Liver (tissue), 9 donors: ENCODE data around the gene BHLHE23. TPM values are rescaled to one million over a fixed set of nuclear protein-coding genes. Genes with fewer than 3 reads are reported as not detected.

ENCODE experiments used
- DNase-seq: peaks from one replicate; pipeline ENCODE4 v3.0.0-alpha.2; 2017; ENCODE audit warnings: low spot score
- H3K27ac ChIP-seq, 2 donors: one replicate each; pipeline ENCODE4 v1.7.0; 2013; ENCODE audit warnings: inconsistent platforms in 2 of 2, low read length in 2 of 2, control low read depth in 1 of 2, low read depth in 1 of 2, mild to moderate bottlenecking in 1 of 2
- H3K27me3 ChIP-seq, 4 donors: one replicate each; pipeline versions ENCODE4 v1.6.1 to v1.7.0; 2013; ENCODE audit warnings: low read length in 3 of 4, inconsistent platforms in 1 of 4, mild to moderate bottlenecking in 1 of 4, moderate library complexity in 1 of 4; ENCODE audit not compliant: control insufficient read depth in 4 of 4, insufficient read depth in 4 of 4
- H3K36me3 ChIP-seq, 4 donors: one replicate each; pipeline versions ENCODE4 v1.6.1 to v1.7.0; 2013; ENCODE audit warnings: low read length in 3 of 4, mild to moderate bottlenecking in 3 of 4, low read depth in 1 of 4, moderate library complexity in 1 of 4; ENCODE audit not compliant: control insufficient read depth in 4 of 4, insufficient read depth in 3 of 4
- H3K4me1 ChIP-seq, 4 donors: one replicate each; pipeline versions ENCODE4 v1.6.1 to v1.7.0; 2013; ENCODE audit warnings: low read length in 3 of 4, mild to moderate bottlenecking in 3 of 4, moderate library complexity in 1 of 4; ENCODE audit not compliant: control insufficient read depth in 4 of 4, insufficient read depth in 4 of 4
- H3K4me3 ChIP-seq, 3 donors: one replicate each; pipeline versions ENCODE4 v1.6.1 to v1.7.0; 2013; ENCODE audit warnings: low read length in 3 of 3, control low read depth in 1 of 3, low read depth in 1 of 3, mild to moderate bottlenecking in 1 of 3
- H3K9ac ChIP-seq, 2 donors: one replicate each; pipeline ENCODE4 v1.7.0; 2013; ENCODE audit warnings: low read length in 2 of 2, mild to moderate bottlenecking in 2 of 2, moderate library complexity in 2 of 2, control low read depth in 1 of 2, low read depth in 1 of 2
- H3K9me3 ChIP-seq, 4 donors: one replicate each; pipeline versions ENCODE4 v1.6.1 to v1.7.0; 2013; ENCODE audit warnings: low read length in 3 of 4; ENCODE audit not compliant: control insufficient read depth in 4 of 4
- EGR1 ChIP-seq, 2 donors: IDR thresholded peaks; 2 replicates each; pipeline ENCODE4 v1.6.1; 2016 to 2018; ENCODE audit warnings: antibody characterized with exemption in 2 of 2, low read depth in 2 of 2
- FOXA1 ChIP-seq: IDR thresholded peaks from 2 replicates; pipeline ENCODE4 v1.6.1; 2016; ENCODE audit warnings: antibody characterized with exemption
- FOXA2 ChIP-seq: IDR thresholded peaks from 2 replicates; pipeline ENCODE4 v1.6.1; 2016; ENCODE audit warnings: antibody characterized with exemption
- GABPA ChIP-seq, 2 donors: IDR thresholded peaks in 1 of 2; conservative IDR thresholded peaks in 1 of 2; 2 replicates each; pipeline ENCODE4 v1.6.1; 2016; ENCODE audit warnings: antibody characterized with exemption in 2 of 2, mild to moderate bottlenecking in 1 of 2, moderate library complexity in 1 of 2
- HNF4G ChIP-seq: IDR thresholded peaks from 2 replicates; pipeline ENCODE4 v1.6.1; 2016; ENCODE audit warnings: antibody characterized with exemption
- NR2F2 ChIP-seq: IDR thresholded peaks from 2 replicates; pipeline ENCODE4 v1.6.1; 2016; ENCODE audit warnings: antibody characterized with exemption
- RAD21 ChIP-seq, 2 donors: IDR thresholded peaks; 2 replicates each; pipeline ENCODE4 v1.6.1; 2016; ENCODE audit warnings: antibody characterized with exemption in 2 of 2, mild to moderate bottlenecking in 2 of 2
- RXRA ChIP-seq, 2 donors: IDR thresholded peaks; 2 replicates each; pipeline ENCODE4 v1.6.1; 2017 to 2018; ENCODE audit warnings: antibody characterized with exemption in 2 of 2, mild to moderate bottlenecking in 1 of 2
- SP1 ChIP-seq: IDR thresholded peaks from 2 replicates; pipeline ENCODE4 v1.6.1; 2018; ENCODE audit warnings: antibody characterized with exemption, mild to moderate bottlenecking
- WGBS: extraction: QIAGEN DNeasy Blood & Tissue Kit; methylation state at CpG from one replicate; pipeline ENCODE4 v1.1.7; 2013; 5-methylcytosine and 5-hydroxymethylcytosine counted together
- polyA plus RNA-seq, 2 donors: library from polyadenylated mRNA; stranded (reverse) in 1 of 2; unstranded in 1 of 2; fragments of 200-250 nt in 1 of 2; fragments of >200 nt in 1 of 2; fragmentation: Nextera tagmentation in 1 of 2; extraction: Ambion mirVana in 1 of 2; gene quantifications; one replicate each; pipeline versions ENCODE4 v1.2.1 to v1.2.3, GENCODE V29; 2013 to 2015
- total RNA-seq, 2 donors: library from RNA; depleted of rRNA; stranded (reverse); fragments of >200 nt; gene quantifications; one replicate each; pipeline ENCODE4 v1.2.3, GENCODE V29; 2014
- TF ChIP-seq, protein P1 (sequence below): IDR thresholded peaks from 2 replicates; pipeline ENCODE4 v1.6.1; 2016; ENCODE audit warnings: antibody characterized with exemption
- TF ChIP-seq, protein P2 (sequence below): fragments of 150-350 bp; IDR thresholded peaks from 2 replicates; pipeline ENCODE4 v1.5.1; 2017; ENCODE audit warnings: improper control_type of control experiment, low read depth, low read length; ENCODE audit not compliant: missing input control
- TF ChIP-seq, protein P3 (sequence below): IDR thresholded peaks from 2 replicates; pipeline ENCODE4 v1.6.1; 2016; ENCODE audit warnings: antibody characterized with exemption
- TF ChIP-seq, protein P4 (sequence below): IDR thresholded peaks from 2 replicates; pipeline ENCODE4 v1.6.1; 2016; ENCODE audit warnings: antibody characterized with exemption, mild to moderate bottlenecking
- TF ChIP-seq, protein P5 (sequence below): IDR thresholded peaks from 2 replicates; pipeline ENCODE4 v1.6.1; 2016; ENCODE audit warnings: antibody characterized with exemption
- donor health status: healthy.
- donor health status: healthy.
- donor health status: healthy.
- donor health status: healthy.
- donor health status: healthy.

BHLHE23 gene
- total and polyA plus RNA-seq, 4 donors, result not detected

DNA sequence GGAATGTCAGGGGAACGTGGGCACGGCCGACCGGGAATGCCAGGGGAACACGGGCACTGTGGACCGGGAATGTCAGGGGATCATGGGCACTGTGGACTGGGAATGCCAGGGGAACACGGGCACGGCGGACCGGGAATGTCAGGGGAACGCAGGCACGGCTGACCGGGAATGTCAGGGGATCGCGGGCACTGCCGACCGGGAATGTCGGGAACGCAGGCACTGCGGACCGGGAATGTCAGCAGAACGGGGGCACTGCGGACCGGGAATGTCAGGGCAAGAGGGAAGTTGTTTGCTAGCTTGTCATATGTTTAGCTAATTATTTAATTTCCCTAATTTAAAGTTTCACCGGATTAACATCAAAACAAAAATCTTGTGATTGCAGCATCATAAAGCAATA, 37.4 kb upstream of the BHLHE23 start:
- 83% methylated on average over 25 of the region's 25 CpGs for WGBS
- no peak for DNase-seq
- H3K27ac ChIP-seq, result no peak overlapping the region
- no peak overlapping the region for H3K4me3 ChIP-seq
- no peaks in the 10 kb centered on the region for H3K36me3 ChIP-seq
- H3K27me3 ChIP-seq, result peaks cover 0 to 11% (median 2%) of the 10 kb centered on the region in 4 donors
- H3K4me1 ChIP-seq, result no peaks in the 10 kb centered on the region
- peaks cover 0 to 3% (median 0%) of the 10 kb centered on the region in 4 donors for H3K9me3 ChIP-seq
- TF ChIP-seq SP1 (no peak), RXRA (IDR thresholded peaks at IDR 0.05) (no peak), HNF4G (no peak), FOXA1 (no peak), EGR1 (IDR thresholded peaks at IDR 0.05; ENCODE audit: low read depth in 2 of 2) (no peak), RAD21 (IDR thresholded peaks at IDR 0.05) (no peak), NR2F2 (no peak), GABPA (IDR thresholded peaks at IDR 0.05 in 1 of 2, conservative IDR thresholded peaks at IDR 0.05 in 1 of 2) (no peak), FOXA2 (no peak)
- TF ChIP-seq, protein P1, sequence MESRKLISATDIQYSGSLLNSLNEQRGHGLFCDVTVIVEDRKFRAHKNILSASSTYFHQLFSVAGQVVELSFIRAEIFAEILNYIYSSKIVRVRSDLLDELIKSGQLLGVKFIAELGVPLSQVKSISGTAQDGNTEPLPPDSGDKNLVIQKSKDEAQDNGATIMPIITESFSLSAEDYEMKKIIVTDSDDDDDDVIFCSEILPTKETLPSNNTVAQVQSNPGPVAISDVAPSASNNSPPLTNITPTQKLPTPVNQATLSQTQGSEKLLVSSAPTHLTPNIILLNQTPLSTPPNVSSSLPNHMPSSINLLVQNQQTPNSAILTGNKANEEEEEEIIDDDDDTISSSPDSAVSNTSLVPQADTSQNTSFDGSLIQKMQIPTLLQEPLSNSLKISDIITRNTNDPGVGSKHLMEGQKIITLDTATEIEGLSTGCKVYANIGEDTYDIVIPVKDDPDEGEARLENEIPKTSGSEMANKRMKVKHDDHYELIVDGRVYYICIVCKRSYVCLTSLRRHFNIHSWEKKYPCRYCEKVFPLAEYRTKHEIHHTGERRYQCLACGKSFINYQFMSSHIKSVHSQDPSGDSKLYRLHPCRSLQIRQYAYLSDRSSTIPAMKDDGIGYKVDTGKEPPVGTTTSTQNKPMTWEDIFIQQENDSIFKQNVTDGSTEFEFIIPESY, result no peak
- TF ChIP-seq, protein P2, sequence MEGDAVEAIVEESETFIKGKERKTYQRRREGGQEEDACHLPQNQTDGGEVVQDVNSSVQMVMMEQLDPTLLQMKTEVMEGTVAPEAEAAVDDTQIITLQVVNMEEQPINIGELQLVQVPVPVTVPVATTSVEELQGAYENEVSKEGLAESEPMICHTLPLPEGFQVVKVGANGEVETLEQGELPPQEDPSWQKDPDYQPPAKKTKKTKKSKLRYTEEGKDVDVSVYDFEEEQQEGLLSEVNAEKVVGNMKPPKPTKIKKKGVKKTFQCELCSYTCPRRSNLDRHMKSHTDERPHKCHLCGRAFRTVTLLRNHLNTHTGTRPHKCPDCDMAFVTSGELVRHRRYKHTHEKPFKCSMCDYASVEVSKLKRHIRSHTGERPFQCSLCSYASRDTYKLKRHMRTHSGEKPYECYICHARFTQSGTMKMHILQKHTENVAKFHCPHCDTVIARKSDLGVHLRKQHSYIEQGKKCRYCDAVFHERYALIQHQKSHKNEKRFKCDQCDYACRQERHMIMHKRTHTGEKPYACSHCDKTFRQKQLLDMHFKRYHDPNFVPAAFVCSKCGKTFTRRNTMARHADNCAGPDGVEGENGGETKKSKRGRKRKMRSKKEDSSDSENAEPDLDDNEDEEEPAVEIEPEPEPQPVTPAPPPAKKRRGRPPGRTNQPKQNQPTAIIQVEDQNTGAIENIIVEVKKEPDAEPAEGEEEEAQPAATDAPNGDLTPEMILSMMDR, result no peak
- TF ChIP-seq, protein P3, sequence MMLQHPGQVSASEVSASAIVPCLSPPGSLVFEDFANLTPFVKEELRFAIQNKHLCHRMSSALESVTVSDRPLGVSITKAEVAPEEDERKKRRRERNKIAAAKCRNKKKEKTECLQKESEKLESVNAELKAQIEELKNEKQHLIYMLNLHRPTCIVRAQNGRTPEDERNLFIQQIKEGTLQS, result no peak
- TF ChIP-seq, protein P4, sequence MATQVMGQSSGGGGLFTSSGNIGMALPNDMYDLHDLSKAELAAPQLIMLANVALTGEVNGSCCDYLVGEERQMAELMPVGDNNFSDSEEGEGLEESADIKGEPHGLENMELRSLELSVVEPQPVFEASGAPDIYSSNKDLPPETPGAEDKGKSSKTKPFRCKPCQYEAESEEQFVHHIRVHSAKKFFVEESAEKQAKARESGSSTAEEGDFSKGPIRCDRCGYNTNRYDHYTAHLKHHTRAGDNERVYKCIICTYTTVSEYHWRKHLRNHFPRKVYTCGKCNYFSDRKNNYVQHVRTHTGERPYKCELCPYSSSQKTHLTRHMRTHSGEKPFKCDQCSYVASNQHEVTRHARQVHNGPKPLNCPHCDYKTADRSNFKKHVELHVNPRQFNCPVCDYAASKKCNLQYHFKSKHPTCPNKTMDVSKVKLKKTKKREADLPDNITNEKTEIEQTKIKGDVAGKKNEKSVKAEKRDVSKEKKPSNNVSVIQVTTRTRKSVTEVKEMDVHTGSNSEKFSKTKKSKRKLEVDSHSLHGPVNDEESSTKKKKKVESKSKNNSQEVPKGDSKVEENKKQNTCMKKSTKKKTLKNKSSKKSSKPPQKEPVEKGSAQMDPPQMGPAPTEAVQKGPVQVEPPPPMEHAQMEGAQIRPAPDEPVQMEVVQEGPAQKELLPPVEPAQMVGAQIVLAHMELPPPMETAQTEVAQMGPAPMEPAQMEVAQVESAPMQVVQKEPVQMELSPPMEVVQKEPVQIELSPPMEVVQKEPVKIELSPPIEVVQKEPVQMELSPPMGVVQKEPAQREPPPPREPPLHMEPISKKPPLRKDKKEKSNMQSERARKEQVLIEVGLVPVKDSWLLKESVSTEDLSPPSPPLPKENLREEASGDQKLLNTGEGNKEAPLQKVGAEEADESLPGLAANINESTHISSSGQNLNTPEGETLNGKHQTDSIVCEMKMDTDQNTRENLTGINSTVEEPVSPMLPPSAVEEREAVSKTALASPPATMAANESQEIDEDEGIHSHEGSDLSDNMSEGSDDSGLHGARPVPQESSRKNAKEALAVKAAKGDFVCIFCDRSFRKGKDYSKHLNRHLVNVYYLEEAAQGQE, result no peak
- TF ChIP-seq, protein P5, sequence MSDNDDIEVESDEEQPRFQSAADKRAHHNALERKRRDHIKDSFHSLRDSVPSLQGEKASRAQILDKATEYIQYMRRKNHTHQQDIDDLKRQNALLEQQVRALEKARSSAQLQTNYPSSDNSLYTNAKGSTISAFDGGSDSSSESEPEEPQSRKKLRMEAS, result no peak
- H3K9ac ChIP-seq, result no peak overlapping the region
